Adrenal gland (tissue), 12 donors: ENCODE data around the gene MAP3K7. TPM values are rescaled to one million over a fixed set of nuclear protein-coding genes. Genes with fewer than 3 reads are reported as not detected.

Source experiments
- DNase-seq, 7 donors: peaks; one replicate each; pipeline ENCODE4 v3.0.0-alpha.2; 2019 to 2020
- H3K27ac ChIP-seq, 5 donors: fragments of 200-600 bp; sonication (generic) in 4 of 5; 1 replicate in 3 of 5; 2 replicates in 2 of 5; pipeline versions ENCODE4 v1.5.1 to v1.8.0; 2016 to 2020; ENCODE audit warnings: mild to moderate bottlenecking in 1 of 5
- H3K27me3 ChIP-seq: fragments of 200-600 bp; 2 replicates; pipeline ENCODE4 v1.8.0; 2021
- H3K36me3 ChIP-seq, 2 donors: fragments of 200-600 bp; replicated peaks in 1 of 2; 1 replicate in 1 of 2; 2 replicates in 1 of 2; pipeline versions ENCODE4 v1.5.1 to v1.8.0; 2018 to 2022
- H3K4me1 ChIP-seq, 2 donors: fragments of 200-600 bp; replicated peaks in 1 of 2; 1 replicate in 1 of 2; 2 replicates in 1 of 2; pipeline versions ENCODE4 v1.5.1 to v1.8.0; 2018 to 2021
- H3K4me3 ChIP-seq, 4 donors: fragments of 200-600 bp; sonication (generic) in 3 of 4; one replicate each; pipeline ENCODE4 v1.5.1; 2016 to 2018
- H3K9me3 ChIP-seq, 3 donors: fragments of 200-600 bp; sonication (generic) in 1 of 3; replicated peaks in 1 of 3; 1 replicate in 2 of 3; 2 replicates in 1 of 3; pipeline versions ENCODE4 v1.5.1 to v1.8.0; 2016 to 2021
- POLR2A ChIP-seq, 2 donors: fragments of 450-650 bp; IDR thresholded peaks; one replicate each; pipeline ENCODE4 v1.6.1; 2017; ENCODE audit warnings: antibody characterized with exemption in 2 of 2, mild to moderate bottlenecking in 2 of 2, moderate library complexity in 1 of 2
- WGBS, 4 donors: extraction: QIAGEN DNeasy Blood & Tissue Kit in 2 of 4; methylation state at CpG; one replicate each; pipeline versions ENCODE4 v1.1.5 to v1.1.7; 2013 to 2017; 5-methylcytosine and 5-hydroxymethylcytosine counted together
- intact Hi-C, 2 donors: fragments of 100-400 bp; cut with DNase I; formaldehyde crosslinking; loops; one replicate each; pipeline versions ENCODE4 v1.14.1 to v1.15.0; 2022 to 2023
- polyA plus RNA-seq, 3 donors: library from polyadenylated mRNA; stranded (reverse); fragments of 200-250 nt in 2 of 3; fragments of 350-450 nt in 1 of 3; fragmentation: Illumina TruSeq in 1 of 3; extraction: RNeasy Lipid Tissue Mini Kit (QIAGEN cat#74804) in 1 of 3; gene quantifications; one replicate each; pipeline ENCODE4 v1.2.3, GENCODE V29; 2013 to 2014
- total RNA-seq, 9 donors: library from RNA; depleted of rRNA in 4 of 9; stranded (reverse); fragments of >200 nt in 4 of 9; fragments of 120-200 nt in 1 of 9; fragmentation: NEBNext Ultra II Directional in 1 of 9; extraction: Animal tissue kit (Norgen Biotek cat#: 25700) in 1 of 9; gene quantifications; one replicate each; pipeline versions ENCODE4 v1.1.0 to v1.2.4, GENCODE V29; 2013 to 2023
- TF ChIP-seq, protein P1 (sequence below), 6 experiments: fragments of 450-650 bp in 4 of 6; fragments of 200-600 bp in 2 of 6; sonication (generic) in 1 of 6; IDR thresholded peaks; 1 replicate in 5 of 6; 2 replicates in 1 of 6; pipeline versions ENCODE4 v1.5.1 to v1.8.0; 2016 to 2021; ENCODE audit warnings: antibody characterized with exemption in 6 of 6, mild to moderate bottlenecking in 2 of 6, moderate library complexity in 1 of 6
- donor health status: healthy with polysubstance abuse.
- donor health status: Bipolar disorder and iron deficiency.
- donor health status: DM: yes; HTN: yes; CAD: no.
- donor health status: DM: no; HTN: no; CAD: no.
- donor health status: DM: no; HTN: no; CAD: no.
- donor health status: DM: yes; HTN: yes; CAD: no.

The MAP3K7 gene
- total and polyA plus RNA-seq, 12 donors = 14.4 to 35.1 (median 21.1) TPM

DNA sequence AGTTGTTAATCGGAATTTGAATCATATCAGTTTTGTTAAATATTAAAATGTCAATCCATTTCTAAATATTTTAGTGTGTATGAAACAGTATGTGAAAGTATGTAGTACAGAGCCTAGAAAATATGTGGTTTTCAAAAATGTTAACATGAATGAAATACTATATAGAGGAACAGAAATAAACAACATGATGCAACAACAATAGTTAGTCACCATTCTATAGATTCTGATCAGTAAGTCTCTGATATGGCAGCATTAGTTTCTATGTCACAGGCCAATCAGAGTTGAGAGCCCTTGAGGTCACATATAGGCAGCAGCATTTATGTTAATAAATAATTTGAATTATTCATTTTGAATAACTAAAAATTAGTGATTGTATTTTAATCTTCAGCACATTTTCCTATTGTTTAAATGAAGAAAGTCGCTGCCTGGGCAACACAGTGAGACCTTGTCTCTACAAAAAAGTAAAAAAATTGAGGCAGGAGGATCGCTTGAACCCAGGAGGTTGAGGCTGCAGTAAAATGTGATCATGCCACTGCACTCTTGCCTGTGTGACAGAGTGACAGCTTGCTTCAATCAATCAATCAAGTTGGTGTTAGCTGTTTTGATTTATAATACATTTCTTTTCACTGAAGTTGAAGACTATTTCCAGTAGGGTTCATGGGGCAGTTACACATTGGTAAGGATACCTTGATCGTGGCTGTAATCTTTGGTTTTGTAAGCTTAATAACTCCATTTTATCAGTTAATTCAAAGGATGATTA lies 11.5 kb upstream of the MAP3K7 start:
- Histone ChIP-seq H3K4me1 (no peaks in the 10 kb centered on the region), H3K27ac (no peak overlapping the region), H3K27me3 (peaks cover 4% of the 10 kb centered on the region), H3K36me3 (no peaks in the 10 kb centered on the region), H3K9me3 (no peaks in the 10 kb centered on the region), H3K4me3 (no peak overlapping the region)
- intact Hi-C loops = no loop called here
- no peak for DNase-seq
- no peak for TF ChIP-seq POLR2A (IDR thresholded peaks at IDR 0.05)
- TF ChIP-seq, protein P1, sequence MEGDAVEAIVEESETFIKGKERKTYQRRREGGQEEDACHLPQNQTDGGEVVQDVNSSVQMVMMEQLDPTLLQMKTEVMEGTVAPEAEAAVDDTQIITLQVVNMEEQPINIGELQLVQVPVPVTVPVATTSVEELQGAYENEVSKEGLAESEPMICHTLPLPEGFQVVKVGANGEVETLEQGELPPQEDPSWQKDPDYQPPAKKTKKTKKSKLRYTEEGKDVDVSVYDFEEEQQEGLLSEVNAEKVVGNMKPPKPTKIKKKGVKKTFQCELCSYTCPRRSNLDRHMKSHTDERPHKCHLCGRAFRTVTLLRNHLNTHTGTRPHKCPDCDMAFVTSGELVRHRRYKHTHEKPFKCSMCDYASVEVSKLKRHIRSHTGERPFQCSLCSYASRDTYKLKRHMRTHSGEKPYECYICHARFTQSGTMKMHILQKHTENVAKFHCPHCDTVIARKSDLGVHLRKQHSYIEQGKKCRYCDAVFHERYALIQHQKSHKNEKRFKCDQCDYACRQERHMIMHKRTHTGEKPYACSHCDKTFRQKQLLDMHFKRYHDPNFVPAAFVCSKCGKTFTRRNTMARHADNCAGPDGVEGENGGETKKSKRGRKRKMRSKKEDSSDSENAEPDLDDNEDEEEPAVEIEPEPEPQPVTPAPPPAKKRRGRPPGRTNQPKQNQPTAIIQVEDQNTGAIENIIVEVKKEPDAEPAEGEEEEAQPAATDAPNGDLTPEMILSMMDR (IDR thresholded peaks at IDR 0.05) = no peak
- 73 to 84% (median 79%) methylated on average over 4 of the region's 4 CpGs for WGBS, 4 donors

DNA sequence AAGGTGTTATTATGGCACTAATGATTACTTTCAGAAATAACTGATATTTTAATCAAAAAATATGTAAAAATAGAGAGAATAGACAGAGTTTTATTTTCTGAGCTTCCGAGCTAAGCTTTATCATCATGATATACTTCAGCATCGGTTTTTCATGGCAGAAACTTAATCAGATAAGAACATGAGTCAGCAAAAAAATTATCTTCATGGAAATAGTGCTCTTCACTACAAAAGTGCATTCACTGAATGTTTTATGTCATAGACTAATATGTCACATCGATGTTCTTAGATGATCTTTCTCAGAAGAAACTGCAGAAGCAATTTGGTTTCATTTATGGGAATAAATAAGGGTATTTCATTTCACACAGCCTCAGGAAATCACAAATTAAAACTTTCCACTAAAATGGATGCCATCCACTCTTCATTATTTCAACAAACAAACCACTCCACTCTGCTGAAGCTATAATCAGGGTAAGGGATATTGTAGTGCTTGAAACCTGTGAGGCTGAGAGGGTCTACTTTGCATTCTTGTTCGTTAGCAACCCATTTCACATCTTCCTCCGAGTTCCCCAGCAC lies 10.2 kb upstream of the MAP3K7 start:
- WGBS, 4 donors = 33 to 47% (median 38%) methylated on average over 5 of the region's 5 CpGs
- TF ChIP-seq, protein P1 (IDR thresholded peaks at IDR 0.05) = no peak
- TF ChIP-seq POLR2A (IDR thresholded peaks at IDR 0.05) = no peak
- Histone ChIP-seq H3K36me3 (no peaks in the 10 kb centered on the region), H3K4me1 (no peaks in the 10 kb centered on the region), H3K4me3 (no peak overlapping the region), H3K27me3 (peaks cover 4% of the 10 kb centered on the region), H3K9me3 (no peaks in the 10 kb centered on the region), H3K27ac (no peak overlapping the region)
- intact Hi-C loops = no loop called here
- no peak for DNase-seq

DNA sequence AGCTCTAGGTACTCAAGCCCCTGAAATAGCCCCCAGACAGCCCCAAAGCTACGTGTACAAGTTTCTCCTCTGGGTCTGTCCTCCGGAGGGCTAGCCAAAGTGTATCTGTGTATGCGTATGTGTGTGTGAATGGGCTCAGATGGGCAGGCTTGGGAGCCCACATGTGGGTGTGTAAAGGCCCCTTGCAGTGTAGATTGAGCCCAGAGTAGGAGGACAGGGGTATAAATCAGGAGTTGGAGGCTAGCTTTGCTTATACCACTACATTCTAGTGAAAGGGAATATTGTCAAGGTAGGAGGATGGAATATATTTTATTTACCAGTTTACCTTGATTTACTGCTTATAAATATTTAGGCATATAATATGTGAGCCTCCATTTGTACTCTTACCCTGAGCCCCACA lies 9.0 kb upstream of the MAP3K7 start:
- Histone ChIP-seq H3K4me1 (no peaks in the 10 kb centered on the region), H3K27ac (no peak overlapping the region), H3K36me3 (no peaks in the 10 kb centered on the region), H3K9me3 (no peaks in the 10 kb centered on the region), H3K27me3 (peaks cover 4% of the 10 kb centered on the region), H3K4me3 (no peak overlapping the region)
- no peak for DNase-seq
- TF ChIP-seq, protein P1 (IDR thresholded peaks at IDR 0.05) = no peak
- TF ChIP-seq POLR2A (IDR thresholded peaks at IDR 0.05) = no peak
- intact Hi-C loops = no loop called here
- 61 to 70% (median 69%) methylated on average over 3 of the region's 3 CpGs for WGBS, 4 donors

DNA sequence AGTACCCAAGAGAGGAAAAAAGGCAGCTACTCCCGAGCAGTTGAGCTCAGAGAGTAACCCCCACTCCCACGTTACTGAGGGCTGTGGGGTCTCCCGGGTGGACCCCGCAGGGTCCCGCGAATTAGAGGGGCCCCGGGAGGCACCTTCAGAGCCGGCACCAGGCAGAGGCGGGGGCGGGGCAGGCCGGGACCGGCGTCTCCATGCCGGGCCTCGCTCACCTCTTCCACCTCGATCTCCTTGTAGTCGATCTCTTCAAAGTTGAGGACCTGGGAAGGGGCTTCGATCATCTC lies 381 bp downstream of the MAP3K7 start:
- peak overlapping the region; percentile 40 to 98 (median 91) for H3K27ac ChIP-seq
- peaks cover 14 to 35% of the 10 kb centered on the region in 2 donors for H3K4me1 ChIP-seq
- intact Hi-C loops = no loop called here
- peak in 1 of 7 donors; percentile 31 for DNase-seq
- 0% methylated on average over 3 to 18 of the region's 18 CpGs for WGBS, 4 donors
- no peaks in the 10 kb centered on the region for H3K27me3 ChIP-seq
- H3K9me3 ChIP-seq = no peaks in the 10 kb centered on the region
- H3K4me3 ChIP-seq = peak overlapping the region; percentile 85 to 99 (median 96)
- no peaks in the 10 kb centered on the region for H3K36me3 ChIP-seq
- TF ChIP-seq, protein P1 (IDR thresholded peaks at IDR 0.05) = no peak
- no peak for TF ChIP-seq POLR2A (IDR thresholded peaks at IDR 0.05)
